T follicular helper cell (primary cell): ENCODE data around the gene PPP1R2.
"Not testable (repeated sequence)": the region's sequence is repeated elsewhere in the genome, so short reads cannot be mapped to it uniquely, and the experiment has no call there.

Experiments used
- DNase-seq: peaks from one replicate; pipeline ENCODE4 v3.0.0-alpha.2; 2020; ENCODE audit warnings: low read depth
- total RNA-seq, 2 experiments: gene quantifications; one replicate each; lab custom pipeline; 2026; lab: John Stamatoyannopoulos, UW

PPP1R2 gene
- 115 to 136 reads per million in 2 experiments for total RNA-seq

DNA sequence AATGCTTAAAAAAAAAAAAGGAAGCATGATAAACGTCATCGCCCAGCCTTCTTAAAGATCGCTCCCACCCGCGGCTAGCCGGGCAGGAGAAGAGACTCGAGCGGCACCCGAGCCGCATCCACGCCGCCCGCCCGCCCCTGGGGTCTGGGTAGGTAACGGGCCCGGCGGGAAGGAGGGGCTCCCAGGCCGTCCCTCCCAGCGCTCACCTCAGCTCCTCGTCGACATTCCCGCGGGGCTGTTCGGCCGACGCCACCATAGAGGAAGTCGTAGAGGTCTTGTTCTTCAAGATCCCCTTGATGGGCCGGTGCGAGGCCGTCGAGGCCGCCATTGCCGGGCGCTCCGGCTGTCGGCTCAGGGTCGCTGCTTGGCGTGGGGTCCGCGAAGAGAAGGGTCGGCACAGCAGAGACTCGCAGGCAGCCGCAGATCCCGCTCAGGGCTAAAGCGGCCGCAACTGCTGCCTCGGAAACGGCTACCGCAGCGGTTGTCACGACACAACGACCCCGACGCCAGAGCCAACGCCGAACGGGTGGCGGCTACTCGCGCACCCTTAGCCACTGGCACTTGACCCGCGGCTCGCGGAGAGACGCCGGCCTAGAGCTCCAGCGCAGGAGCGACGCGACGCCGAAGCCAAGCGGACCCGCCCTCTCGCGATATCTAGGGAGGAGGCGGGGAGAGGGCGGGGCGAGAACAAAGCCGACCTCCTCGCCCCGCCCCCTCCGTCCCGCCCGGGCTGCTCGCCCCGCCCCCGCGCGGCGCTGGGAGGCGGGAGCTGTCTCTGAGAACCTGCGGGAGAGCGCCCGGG, at the start of gene PPP1R2:
Gene PPP1R2, minus strand, starts transcription at position 628 of the 802 bp plus-strand sequence. Its CDS starts 300 bp downstream, at position 328.
- peak; percentile 90 for DNase-seq

DNA sequence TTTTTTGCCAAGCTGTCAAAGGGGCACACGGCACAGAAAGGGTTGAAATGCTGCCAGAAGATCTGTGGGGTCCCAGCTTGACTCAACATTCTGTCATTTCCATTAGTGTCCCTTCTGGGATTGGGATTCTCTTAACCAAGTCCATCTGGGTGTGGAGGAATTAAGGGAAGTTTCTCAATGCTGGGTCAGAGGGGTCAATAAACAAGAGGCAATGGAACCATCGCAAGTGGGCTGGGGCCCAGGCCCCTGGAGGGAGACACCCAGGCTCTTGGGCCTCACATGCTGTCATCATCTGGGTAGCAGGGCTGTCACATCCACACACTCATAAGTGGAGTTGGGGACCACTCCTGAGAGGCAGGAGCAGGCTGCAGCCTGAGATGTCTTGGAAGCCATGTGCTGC, 48.7 kb upstream of the PPP1R2 start:
- DNase-seq, result no peak

DNA sequence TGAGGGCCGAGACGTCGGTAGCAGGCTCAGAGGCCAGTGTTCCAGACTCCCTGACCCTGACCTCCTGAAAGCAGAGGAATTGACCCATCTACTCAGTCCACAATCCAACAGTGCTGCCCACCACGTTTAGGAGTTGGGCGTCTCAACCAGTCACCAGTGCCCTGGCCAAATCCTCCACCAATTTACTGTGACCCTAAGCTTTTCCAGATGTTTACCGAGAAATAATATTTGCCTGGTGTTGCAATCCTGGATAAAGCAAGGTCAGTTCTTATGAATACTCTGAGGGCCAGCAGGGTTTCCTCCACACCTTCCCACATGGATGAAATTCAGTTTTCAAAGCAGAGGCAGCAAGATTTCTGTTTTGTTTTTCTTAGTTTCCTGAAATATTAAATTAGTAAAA, 48.1 kb upstream of the PPP1R2 start:
- no peak for DNase-seq

GRCh38 chr3:195590381-195590780, 47.3 kb upstream of the PPP1R2 start:
- DNase-seq, result not testable (repeated sequence)

- not testable (repeated sequence) for DNase-seq
These were observed 46.7 kb upstream of the PPP1R2 start for GRCh38 chr3:195589796-195590195.

DNA sequence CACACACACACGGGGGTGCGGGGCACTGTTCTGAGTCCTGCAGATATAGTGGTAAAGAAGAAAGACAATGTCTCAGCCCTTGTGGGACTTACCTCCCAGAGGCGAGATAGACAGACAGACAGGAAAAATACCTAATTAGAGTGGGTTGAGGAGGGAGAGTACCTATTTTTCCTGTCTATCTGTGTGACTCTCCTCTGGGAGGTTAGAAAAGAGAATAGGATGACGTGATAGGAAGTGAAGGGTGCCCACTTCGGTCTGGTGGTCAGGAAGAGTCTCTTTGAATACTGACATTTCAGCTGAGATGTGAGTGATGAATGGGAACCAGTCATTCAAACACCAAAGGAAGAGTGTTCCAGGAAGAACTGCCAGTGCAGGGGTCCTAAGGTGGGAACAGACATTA, 44.7 kb upstream of the PPP1R2 start:
- DNase-seq, result no peak

- no peak for DNase-seq
These were observed 44.3 kb upstream of the PPP1R2 start for GRCh38 chr3:195587406-195587805.

- DNase-seq, result no peak
These were observed 41.4 kb upstream of the PPP1R2 start for GRCh38 chr3:195584543-195584870.

- no peak for DNase-seq
These were observed 40.9 kb upstream of the PPP1R2 start, which contains the start of gene APOD for GRCh38 chr3:195583831-195584542. TSS of gene APOD (minus strand) at chr3:195583940. CDS start at chr3:195579461, 4,479 bp downstream.

GRCh38 chr3:195582947-195583346, 39.8 kb upstream of the PPP1R2 start:
- no peak for DNase-seq

- no peak for DNase-seq
These were observed 37.8 kb upstream of the PPP1R2 start for GRCh38 chr3:195580744-195581443.

DNA sequence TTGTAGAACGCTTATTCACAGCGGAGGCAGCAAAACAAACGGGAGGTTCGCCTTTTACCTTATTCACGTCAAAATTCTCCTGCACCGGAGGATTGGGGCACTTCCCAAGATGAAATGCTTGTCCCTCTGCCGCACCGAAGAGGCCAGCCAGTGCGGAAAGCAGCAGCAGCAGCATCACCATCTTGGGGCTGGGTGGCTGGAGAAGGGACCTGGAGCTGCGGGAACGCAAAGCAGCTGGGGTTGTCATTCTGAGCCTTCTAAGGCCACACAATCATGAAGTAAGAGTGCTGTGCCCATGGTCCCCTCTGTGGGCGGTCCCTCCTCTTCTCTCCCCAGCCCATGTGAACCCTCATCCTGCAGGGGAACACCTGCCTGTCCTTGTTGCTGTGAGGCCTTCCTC, 36.2 kb upstream of the PPP1R2 start:
- DNase-seq, result no peak

- DNase-seq, result no peak
These were observed 35.4 kb upstream of the PPP1R2 start for GRCh38 chr3:195578565-195578964.

DNA sequence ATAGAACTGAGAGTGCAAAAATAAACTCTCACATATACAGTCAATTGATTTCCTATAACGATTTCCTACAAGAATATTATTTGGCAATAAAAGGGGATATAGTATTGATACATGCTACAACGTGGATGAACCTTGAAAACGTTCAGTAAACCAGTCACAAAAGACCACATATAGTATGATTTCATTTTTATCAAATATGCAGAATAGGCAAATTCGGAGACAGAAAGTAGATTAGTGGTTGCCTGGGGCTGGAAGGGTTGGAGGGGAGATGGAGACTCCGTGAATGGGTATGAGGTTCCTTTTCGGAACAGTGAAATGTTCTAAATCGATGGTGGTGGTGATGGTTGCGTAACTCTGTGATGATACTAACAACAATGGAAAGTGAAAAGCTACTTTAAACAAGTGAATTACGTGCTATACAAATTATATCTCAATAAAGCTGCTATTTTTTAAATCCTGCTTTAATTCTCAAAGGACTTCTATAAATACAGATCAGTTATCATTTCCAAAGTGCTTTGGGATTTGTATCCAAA, 34.6 kb upstream of the PPP1R2 start:
- DNase-seq, result no peak

GRCh38 chr3:195574497-195575304, 31.6 kb upstream of the PPP1R2 start:
- no peak for DNase-seq

DNA sequence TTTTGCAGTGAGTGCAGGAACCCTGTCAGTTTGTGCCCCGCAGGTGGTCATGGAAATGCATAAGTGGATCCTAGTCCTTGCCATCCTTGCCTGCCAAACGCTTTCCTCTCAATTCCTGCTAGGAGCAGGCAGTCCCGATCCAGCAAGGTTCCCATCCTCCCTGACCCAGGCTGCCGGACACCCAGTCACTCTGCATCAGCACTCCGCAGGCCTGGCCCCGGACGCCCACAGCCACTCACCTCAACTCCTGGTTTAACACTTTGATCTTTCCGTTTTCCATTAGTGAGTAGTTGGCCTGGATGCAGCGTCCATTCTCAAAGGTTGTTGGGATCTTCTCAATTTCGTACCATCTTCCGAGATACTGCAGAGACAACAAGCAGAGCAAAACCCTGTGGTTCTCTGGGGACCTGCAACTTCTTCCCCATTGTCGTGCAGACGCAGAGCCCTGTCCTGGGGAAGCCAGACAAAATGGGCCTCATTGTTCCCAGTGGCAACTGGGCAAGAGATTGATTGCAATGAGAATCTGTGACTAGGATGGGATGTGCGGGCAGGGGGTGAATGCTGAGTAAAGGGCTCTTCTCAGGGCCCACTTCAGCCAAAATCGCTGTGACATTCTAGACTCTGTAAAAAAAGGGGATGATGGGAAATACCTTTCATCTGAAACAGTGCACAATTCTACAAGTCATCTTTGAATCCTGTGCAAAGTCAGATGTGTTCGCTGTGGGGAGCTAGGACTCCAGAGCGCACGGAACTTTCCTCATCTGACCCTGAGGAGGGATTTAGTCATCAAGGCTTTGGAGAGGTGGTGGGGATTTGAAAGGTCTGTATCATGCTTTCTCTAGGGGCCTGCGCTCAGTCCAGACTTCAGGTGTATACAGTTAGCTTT, 30.7 kb upstream of the PPP1R2 start:
- no peak for DNase-seq

DNA sequence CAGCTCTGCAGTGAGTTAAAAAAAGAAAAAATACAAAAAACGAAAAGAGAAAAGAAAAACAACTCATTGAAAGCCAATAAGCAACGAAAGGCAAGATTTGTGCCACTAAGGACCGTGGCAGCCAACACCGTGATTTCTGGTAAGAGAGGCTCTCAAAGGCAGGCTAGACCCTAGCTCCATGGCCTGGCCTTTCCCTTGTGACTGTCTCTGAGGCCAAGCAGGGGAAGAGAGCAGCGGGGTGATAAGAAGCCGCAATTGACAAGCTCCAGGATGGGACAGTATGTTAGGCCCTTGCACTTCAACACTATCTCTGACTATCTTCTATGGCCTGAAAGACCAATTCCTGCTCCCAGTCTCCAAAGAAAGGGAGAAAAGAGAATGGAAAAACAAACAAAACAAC, 28.2 kb upstream of the PPP1R2 start:
- DNase-seq, result no peak

DNA sequence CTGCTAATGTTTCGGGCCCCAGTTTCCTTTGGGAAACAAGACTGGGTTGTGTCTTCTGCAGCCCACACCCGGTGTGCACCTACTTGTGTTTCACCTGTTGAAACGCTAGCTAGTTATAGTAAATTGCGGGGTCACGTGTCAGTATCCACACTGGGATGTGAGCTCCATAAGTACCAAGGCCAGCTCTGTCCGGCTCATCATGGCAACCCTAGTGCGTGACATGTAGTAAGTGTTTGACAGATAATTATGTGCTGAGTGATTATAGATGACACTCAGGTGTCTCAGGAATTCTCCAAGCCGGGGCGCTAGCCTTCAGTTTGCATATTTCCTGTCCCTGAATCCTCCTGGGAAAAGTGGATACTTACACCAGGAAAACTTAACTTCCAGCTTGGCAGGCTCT, 27.8 kb upstream of the PPP1R2 start:
- no peak for DNase-seq

- DNase-seq, result no peak
These were observed 27.2 kb upstream of the PPP1R2 start for GRCh38 chr3:195570344-195570743.

DNA sequence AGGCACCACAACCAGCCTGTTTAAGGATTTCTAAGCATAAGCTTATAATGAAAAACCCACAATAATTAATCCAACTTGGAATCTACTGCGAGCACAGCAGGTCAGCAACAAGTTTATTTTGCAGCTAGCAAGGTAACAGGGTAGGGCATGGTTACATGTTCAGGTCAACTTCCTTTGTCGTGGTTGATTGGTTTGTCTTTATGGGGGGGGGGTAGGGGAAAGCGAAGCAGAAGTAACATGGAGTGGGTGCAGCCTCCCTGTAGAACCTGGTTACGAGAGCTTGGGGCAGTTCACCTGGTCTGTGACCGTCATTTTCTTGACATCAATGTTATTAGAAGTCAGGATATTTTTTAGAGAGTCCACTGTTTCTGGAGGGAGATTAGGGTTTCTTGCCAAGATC, 25.5 kb upstream of the PPP1R2 start:
- DNase-seq, result no peak

- no peak for DNase-seq
These were observed 23.7 kb upstream of the PPP1R2 start for GRCh38 chr3:195566797-195567196.
